HG03064 (cell line): ENCODE results near the gene TMEM167B.
A peak's percentile ranks its signal among the peaks of the same experiment; 100 is the strongest.
"Not testable (repeated sequence)": the region's sequence is repeated elsewhere in the genome, so short reads cannot be mapped to it uniquely, and the experiment has no call there.

Experiments used
- ATAC-seq: cut with Tn5 transposase; IDR thresholded peaks from one replicate; pipeline ENCODE4 v1.9.1; 2021; ENCODE audit warnings: low read depth; ENCODE audit not compliant: unreplicated experiment

Gene TMEM167B

GRCh38 chr1:109090196-109091077, at the start of gene TMEM167B:
Gene TMEM167B (plus strand): TSS chr1:109090764. CDS start chr1:109090873, 109 bp downstream.
- peak; percentile 83 for ATAC-seq

GRCh38 chr1:109040989-109041620, 49.5 kb upstream of the TMEM167B start:
- peak; percentile 25 for ATAC-seq

GRCh38 chr1:109041621-109042468, 48.7 kb upstream of the TMEM167B start, which contains the start of gene WDR47:
Gene WDR47 (minus strand): TSS chr1:109042102. CDS start chr1:109023512, 18,590 bp downstream.
- ATAC-seq, result peak; percentile 95

GRCh38 chr1:109045595-109045994, 45.0 kb upstream of the TMEM167B start:
- ATAC-seq, result no peak

GRCh38 chr1:109046671-109047070, 43.9 kb upstream of the TMEM167B start:
- no peak for ATAC-seq

GRCh38 chr1:109047339-109047738, 43.2 kb upstream of the TMEM167B start:
- ATAC-seq, result no peak

- no peak for ATAC-seq
These were observed 42.2 kb upstream of the TMEM167B start for GRCh38 chr1:109048335-109048734.

GRCh38 chr1:109050228-109050995, 40.2 kb upstream of the TMEM167B start:
- no peak for ATAC-seq

- ATAC-seq, result not testable (repeated sequence)
These were observed 38.4 kb upstream of the TMEM167B start for GRCh38 chr1:109052145-109052544.

- ATAC-seq, result no peak
These were observed 34.5 kb upstream of the TMEM167B start for GRCh38 chr1:109056064-109056463.

GRCh38 chr1:109059026-109059425, 31.5 kb upstream of the TMEM167B start:
- ATAC-seq, result no peak

GRCh38 chr1:109060707-109061106, 29.9 kb upstream of the TMEM167B start:
- ATAC-seq, result no peak

GRCh38 chr1:109061183-109061582, 29.4 kb upstream of the TMEM167B start:
- no peak for ATAC-seq

- ATAC-seq, result no peak
These were observed 25.4 kb upstream of the TMEM167B start for GRCh38 chr1:109065137-109065536.

GRCh38 chr1:109067883-109068282, 22.7 kb upstream of the TMEM167B start:
- no peak for ATAC-seq

GRCh38 chr1:109069294-109069693, 21.3 kb upstream of the TMEM167B start:
- ATAC-seq, result no peak

- peak; percentile 99 for ATAC-seq
These were observed 14.8 kb upstream of the TMEM167B start, which contains the start of gene TAF13 for GRCh38 chr1:109075531-109076490. Gene TAF13 (minus strand): TSS chr1:109076003. CDS start chr1:109075947, 56 bp downstream.

- ATAC-seq, result no peak
These were observed 12.2 kb upstream of the TMEM167B start for GRCh38 chr1:109078317-109078716.

- no peak for ATAC-seq
These were observed 11.3 kb upstream of the TMEM167B start for GRCh38 chr1:109079240-109079622.
